SU-DHL-6 (cell line): ENCODE data around the gene PCDHGA10.

Experiments
- H2AFZ ChIP-seq: fragments of 200-600 bp; sonication (generic); 2 replicates; pipeline ENCODE4 v1.6.1; 2014; ENCODE audit warnings: low read depth, mild to moderate bottlenecking, moderate library complexity, mixed read lengths, antibody characterized with exemption, low read length; ENCODE audit not compliant: severe bottlenecking
- H3F3A ChIP-seq: fragments of 200-600 bp; shearing (Covaris generic); 2 replicates; pipeline ENCODE4 v1.6.0; 2016; ENCODE audit warnings: antibody characterized with exemption, mild to moderate bottlenecking; ENCODE audit not compliant: insufficient read depth
- H3K27ac ChIP-seq: fragments of 200-600 bp; sonication (generic); 2 replicates; pipeline ENCODE4 v1.5.1; 2016; ENCODE audit warnings: low read depth, mild to moderate bottlenecking, low read length, moderate library complexity, mixed read lengths
- H3K27me3 ChIP-seq: fragments of 200-600 bp; sonication (generic), shearing (Covaris generic); 2 replicates; pipeline ENCODE4 v1.6.0; 2014; ENCODE audit warnings: mild to moderate bottlenecking, low read length
- H3K36me3 ChIP-seq: fragments of 200-600 bp; sonication (generic); 2 replicates; pipeline ENCODE4 v1.6.1; 2014; ENCODE audit warnings: mild to moderate bottlenecking, low read length, mixed read lengths
- H3K4me2 ChIP-seq: fragments of 300-600, 200-600 bp; shearing (Covaris generic), sonication (generic); 2 replicates; pipeline ENCODE4 v1.6.0; 2014; ENCODE audit warnings: low read length, low read depth, mild to moderate bottlenecking; ENCODE audit not compliant: poor library complexity, severe bottlenecking
- H3K4me3 ChIP-seq: fragments of 200-600 bp; sonication (generic); 2 replicates; pipeline ENCODE4 v1.5.1; 2014; ENCODE audit warnings: antibody characterized with exemption, low read length, mild to moderate bottlenecking, mixed read lengths; ENCODE audit not compliant: insufficient read depth, poor library complexity, severe bottlenecking
- H3K79me2 ChIP-seq: fragments of 200-600 bp; sonication (generic); 2 replicates; pipeline ENCODE4 v1.6.1; 2014; ENCODE audit warnings: mild to moderate bottlenecking, low read length, moderate library complexity; ENCODE audit not compliant: insufficient read depth
- H3K9ac ChIP-seq: fragments of 200-600 bp; sonication (generic); 2 replicates; pipeline ENCODE4 v1.7.0; 2014; ENCODE audit warnings: mild to moderate bottlenecking, low read length
- H3K9me2 ChIP-seq: fragments of 200-600 bp; sonication (generic); replicated peaks from 2 replicates; pipeline ENCODE4 v1.6.1; 2014; ENCODE audit warnings: low read length; ENCODE audit not compliant: insufficient read depth
- H3K9me3 ChIP-seq: fragments of 200-600 bp; sonication (generic); 2 replicates; pipeline ENCODE4 v1.6.1; 2014; ENCODE audit warnings: low read length, mixed read lengths; ENCODE audit not compliant: insufficient read depth
- H4K20me1 ChIP-seq: fragments of 200-600 bp; sonication (generic); 2 replicates; pipeline ENCODE4 v1.6.1; 2014; ENCODE audit warnings: low read depth, mild to moderate bottlenecking, antibody characterized with exemption, low read length, moderate library complexity, mixed read lengths
- CTCF ChIP-seq: fragments of 200-600 bp; sonication (generic); IDR thresholded peaks from one replicate; pipeline ENCODE4 v1.5.1; 2017; ENCODE audit warnings: antibody characterized with exemption, mild to moderate bottlenecking, low read length, moderate library complexity; ENCODE audit not compliant: insufficient read depth, poor library complexity, severe bottlenecking
- EZH2phosphoT487 ChIP-seq: fragments of 200-600 bp; sonication (generic), shearing (Covaris generic); conservative IDR thresholded peaks from 2 replicates; pipeline ENCODE4 v1.6.1; 2018; ENCODE audit warnings: mild to moderate bottlenecking, antibody characterized with exemption, low read length, moderate library complexity, mixed read lengths

Gene PCDHGA10

DNA sequence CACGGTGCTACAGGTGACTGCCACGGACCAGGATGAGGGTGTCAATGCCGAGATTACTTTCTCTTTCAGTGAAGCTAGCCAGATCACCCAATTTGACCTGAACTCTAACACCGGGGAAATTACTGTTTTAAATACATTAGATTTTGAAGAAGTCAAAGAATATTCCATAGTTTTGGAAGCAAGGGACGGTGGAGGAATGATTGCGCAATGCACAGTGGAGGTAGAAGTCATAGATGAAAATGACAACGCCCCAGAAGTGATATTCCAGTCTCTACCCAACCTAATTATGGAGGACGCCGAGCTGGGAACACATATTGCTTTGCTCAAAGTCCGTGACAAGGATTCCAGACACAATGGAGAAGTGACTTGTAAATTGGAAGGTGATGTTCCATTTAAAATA, 24.1 kb upstream of the PCDHGA10 start:
- Histone ChIP-seq H3K4me2 (no peak overlapping the region), H3K9me2 (no peaks in the 10 kb centered on the region), H3K9me3 (peaks cover 18% of the 10 kb centered on the region; the same call in 1 of the 2 replicates), H3F3A (no peaks in the 10 kb centered on the region; the same call in 1 of the 2 replicates), H3K36me3 (0 out of 2 replicates have a peak, but pooled peaks cover 3% of the 10 kb centered on the region), H3K27ac (no peak overlapping the region), H3K9ac (no peak overlapping the region), H3K79me2 (no peaks in the 10 kb centered on the region), H3K27me3 (no peaks in the 10 kb centered on the region), H2AFZ (no peak overlapping the region), H4K20me1 (no peaks in the 10 kb centered on the region), H3K4me3 (no peak overlapping the region)
- TF ChIP-seq EZH2phosphoT487 (no peak), CTCF (no peak)

GRCh38 chr5:141389153-141390042, 23.4 kb upstream of the PCDHGA10 start:
- Histone ChIP-seq H3K9me2 (no peaks in the 10 kb centered on the region), H3K27ac (no peak overlapping the region)

GRCh38 chr5:141392429-141393198, 20.2 kb upstream of the PCDHGA10 start, which contains the start of gene PCDHGA8:
PCDHGA8 (plus strand) TSS chr5:141392633; CDS start chr5:141392814, 181 bp downstream.
- no peaks in the 10 kb centered on the region for H4K20me1 ChIP-seq
- no peaks in the 10 kb centered on the region for H3K9me2 ChIP-seq
- no peaks in the 10 kb centered on the region for H3K79me2 ChIP-seq

More at GRCh38 chr5:141389153-141390042, 23.4 kb upstream of the PCDHGA10 start:
- no peak overlapping the region for H3K4me3 ChIP-seq
- H2AFZ ChIP-seq, result no peak overlapping the region
- no peak overlapping the region for H3K4me2 ChIP-seq
- no peaks in the 10 kb centered on the region; the same call in 1 of the 2 replicates for H3F3A ChIP-seq
- H3K79me2 ChIP-seq, result no peaks in the 10 kb centered on the region
- no peak overlapping the region for H3K9ac ChIP-seq
- 0 out of 2 replicates have a peak, but pooled peaks cover 3% of the 10 kb centered on the region for H3K36me3 ChIP-seq
- no peaks in the 10 kb centered on the region for H3K27me3 ChIP-seq
- no peaks in the 10 kb centered on the region for H4K20me1 ChIP-seq
- no peak for TF ChIP-seq EZH2phosphoT487
- peaks cover 15% of the 10 kb centered on the region; the same call in 1 of the 2 replicates for H3K9me3 ChIP-seq

More at GRCh38 chr5:141392429-141393198, 20.2 kb upstream of the PCDHGA10 start, which contains the start of gene PCDHGA8:
- TF ChIP-seq CTCF (peak; percentile 20), EZH2phosphoT487 (no peak)
- Histone ChIP-seq H3F3A (no peaks in the 10 kb centered on the region; the same call in none of the 2 replicates), H3K27me3 (no peaks in the 10 kb centered on the region), H3K4me3 (no peak within 1 kb of the TSS), H3K36me3 (no peaks in the 10 kb centered on the region), H3K27ac (no peak within 1 kb of the TSS), H3K4me2 (peak within 1 kb of the TSS; percentile 14), H3K9ac (no peak within 1 kb of the TSS), H2AFZ (no peak within 1 kb of the TSS), H3K9me3 (no peaks in the 10 kb centered on the region; the same call in 1 of the 2 replicates)
